Nephron (organoid): ENCODE measurements around the gene COL6A3.

Source experiments
- H3K27ac Mint-ChIP-seq, 3 experiments: 2 replicates each; pipeline ENCODE4 v1.8.0; 2020; ENCODE audit warnings: mixed read lengths in 3 of 3, mild to moderate bottlenecking in 2 of 3, moderate library complexity in 1 of 3
- H3K27me3 Mint-ChIP-seq: 2 replicates; pipeline ENCODE4 v1.8.0; 2021; ENCODE audit warnings: low read depth, mild to moderate bottlenecking, moderate library complexity, mixed read lengths
- H3K36me3 Mint-ChIP-seq: 2 replicates; pipeline ENCODE4 v1.8.0; 2020; ENCODE audit warnings: low read depth, mixed read lengths
- H3K4me1 Mint-ChIP-seq: 2 replicates; pipeline ENCODE4 v1.8.0; 2020; ENCODE audit warnings: mixed read lengths
- H3K4me3 Mint-ChIP-seq, 3 experiments: 2 replicates each; pipeline ENCODE4 v1.8.0; 2020; ENCODE audit warnings: mild to moderate bottlenecking in 3 of 3, mixed read lengths in 3 of 3, moderate library complexity in 2 of 3
- H3K9me3 Mint-ChIP-seq: 2 replicates; pipeline ENCODE4 v1.8.0; 2020; ENCODE audit warnings: mixed read lengths
- TF ChIP-seq, protein P1 (sequence below), 3 experiments: fragments of 200-600 bp; sonication (generic); IDR thresholded peaks; one replicate each; pipeline ENCODE4 v1.5.0; 2021; ENCODE audit warnings: antibody characterized with exemption in 3 of 3; ENCODE audit not compliant: unreplicated experiment in 3 of 3

Gene COL6A3

DNA sequence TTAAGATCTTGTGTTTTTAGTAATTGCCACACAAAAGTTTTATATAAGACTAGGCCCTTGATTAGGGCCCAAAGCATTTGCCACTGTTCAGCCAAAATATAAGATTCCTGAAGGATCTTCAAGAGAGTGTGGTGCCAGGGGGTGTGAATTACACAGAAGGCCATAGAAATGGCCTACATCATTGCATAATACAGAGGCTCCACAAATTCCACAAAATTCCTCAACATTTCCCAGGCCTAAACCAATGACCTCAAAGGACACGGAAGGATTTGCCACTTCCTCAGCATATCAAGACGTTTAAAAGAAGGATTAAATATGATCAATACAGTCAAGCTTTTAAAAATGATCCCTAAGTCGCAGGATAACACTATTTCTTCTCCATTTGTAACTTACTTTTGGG is 24.1 kb downstream of the COL6A3 start:
- TF ChIP-seq, protein P1, sequence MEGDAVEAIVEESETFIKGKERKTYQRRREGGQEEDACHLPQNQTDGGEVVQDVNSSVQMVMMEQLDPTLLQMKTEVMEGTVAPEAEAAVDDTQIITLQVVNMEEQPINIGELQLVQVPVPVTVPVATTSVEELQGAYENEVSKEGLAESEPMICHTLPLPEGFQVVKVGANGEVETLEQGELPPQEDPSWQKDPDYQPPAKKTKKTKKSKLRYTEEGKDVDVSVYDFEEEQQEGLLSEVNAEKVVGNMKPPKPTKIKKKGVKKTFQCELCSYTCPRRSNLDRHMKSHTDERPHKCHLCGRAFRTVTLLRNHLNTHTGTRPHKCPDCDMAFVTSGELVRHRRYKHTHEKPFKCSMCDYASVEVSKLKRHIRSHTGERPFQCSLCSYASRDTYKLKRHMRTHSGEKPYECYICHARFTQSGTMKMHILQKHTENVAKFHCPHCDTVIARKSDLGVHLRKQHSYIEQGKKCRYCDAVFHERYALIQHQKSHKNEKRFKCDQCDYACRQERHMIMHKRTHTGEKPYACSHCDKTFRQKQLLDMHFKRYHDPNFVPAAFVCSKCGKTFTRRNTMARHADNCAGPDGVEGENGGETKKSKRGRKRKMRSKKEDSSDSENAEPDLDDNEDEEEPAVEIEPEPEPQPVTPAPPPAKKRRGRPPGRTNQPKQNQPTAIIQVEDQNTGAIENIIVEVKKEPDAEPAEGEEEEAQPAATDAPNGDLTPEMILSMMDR (IDR thresholded peaks at IDR 0.05; ENCODE audit: unreplicated experiment in 3 of 3) = no peak
- peaks cover 11% of the 10 kb centered on the region for H3K4me1 Mint-ChIP-seq
- H3K27ac Mint-ChIP-seq = no peak overlapping the region
- no peak overlapping the region for H3K4me3 Mint-ChIP-seq
- peaks cover 2% of the 10 kb centered on the region for H3K9me3 Mint-ChIP-seq
- H3K36me3 Mint-ChIP-seq = peaks cover 66% of the 10 kb centered on the region
- H3K27me3 Mint-ChIP-seq = peaks cover 1% of the 10 kb centered on the region

DNA sequence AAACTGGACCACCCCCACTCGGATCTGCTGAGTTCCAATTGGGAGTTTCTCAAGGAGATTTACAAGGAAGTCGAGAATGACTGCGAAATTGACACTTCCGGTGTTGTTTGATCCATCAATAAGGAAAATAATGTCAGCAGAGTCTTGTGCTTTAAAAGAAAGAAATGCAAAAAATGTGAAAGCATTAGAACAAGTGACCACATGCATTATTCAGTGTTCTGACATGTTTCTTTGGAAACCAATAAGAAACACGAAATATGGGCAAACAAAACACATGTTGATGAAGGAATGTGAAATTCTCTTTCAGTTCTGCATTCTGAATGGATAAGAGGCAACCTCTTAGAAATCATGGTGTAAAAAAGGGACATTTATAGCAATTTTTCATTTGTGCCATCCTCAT is 25.9 kb downstream of the COL6A3 start:
- H3K27me3 Mint-ChIP-seq = no peaks in the 10 kb centered on the region
- no peak overlapping the region for H3K27ac Mint-ChIP-seq
- H3K9me3 Mint-ChIP-seq = peaks cover 2% of the 10 kb centered on the region
- H3K4me3 Mint-ChIP-seq = no peak overlapping the region
- H3K4me1 Mint-ChIP-seq = peaks cover 6% of the 10 kb centered on the region
- TF ChIP-seq, protein P1 (IDR thresholded peaks at IDR 0.05; ENCODE audit: unreplicated experiment in 3 of 3) = no peak
- peaks cover 61% of the 10 kb centered on the region for H3K36me3 Mint-ChIP-seq

DNA sequence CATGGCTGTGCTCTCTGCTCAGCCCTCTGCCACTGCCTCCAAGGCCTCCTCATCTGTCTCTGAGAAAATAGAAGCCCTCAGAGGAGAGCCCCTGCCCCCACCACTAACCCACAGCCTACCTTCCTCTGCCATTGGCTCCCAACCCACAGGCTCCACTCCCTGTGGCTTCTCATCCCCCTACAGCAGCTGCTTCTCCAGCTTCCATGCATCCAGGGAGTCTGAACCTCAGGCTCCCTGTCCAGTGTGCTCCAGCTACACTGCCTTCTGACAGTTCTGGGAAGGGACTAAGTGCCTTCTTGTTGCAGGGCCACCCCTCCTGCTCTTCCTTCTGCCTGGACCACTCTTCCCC is 29.3 kb downstream of the COL6A3 start:
- Mint-ChIP-seq H3K4me3 (no peak overlapping the region), H3K9me3 (peaks cover 2% of the 10 kb centered on the region), H3K36me3 (peaks cover 67% of the 10 kb centered on the region), H3K27ac (no peak overlapping the region), H3K27me3 (no peaks in the 10 kb centered on the region), H3K4me1 (no peaks in the 10 kb centered on the region)
- TF ChIP-seq, protein P1 (IDR thresholded peaks at IDR 0.05; ENCODE audit: unreplicated experiment in 3 of 3) = no peak

DNA sequence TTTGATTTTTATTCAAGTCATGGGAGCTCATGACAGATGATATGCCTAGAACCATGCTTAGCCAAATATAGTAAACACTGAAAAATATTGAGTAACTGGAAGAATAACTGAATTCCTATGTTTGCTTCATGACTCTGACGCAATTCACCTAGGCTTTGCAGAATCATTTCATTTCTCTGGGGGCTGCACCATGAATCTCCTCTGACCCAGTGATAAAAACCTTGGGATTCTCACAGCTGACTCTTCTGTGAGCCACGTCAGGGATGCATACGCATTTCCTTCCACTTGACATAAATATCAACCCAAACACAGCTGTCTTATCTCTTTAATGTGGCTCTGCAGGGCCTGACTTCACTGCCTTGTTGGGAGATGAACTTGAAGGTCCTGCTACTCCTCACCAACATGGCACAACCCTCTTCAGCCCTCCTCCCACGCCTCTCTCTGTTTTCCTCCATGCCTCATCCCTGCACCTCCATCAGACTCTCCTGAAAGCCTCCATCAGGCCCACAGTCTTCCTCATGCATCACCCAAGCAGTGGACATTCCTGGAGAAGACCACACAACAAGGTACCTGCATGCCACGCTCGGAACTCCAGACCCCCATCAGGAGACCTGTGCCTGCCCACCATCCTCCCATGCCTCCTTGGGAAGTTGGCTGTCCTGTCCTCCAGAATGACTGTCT is 29.8 kb downstream of the COL6A3 start:
- TF ChIP-seq, protein P1 (IDR thresholded peaks at IDR 0.05; ENCODE audit: unreplicated experiment in 3 of 3) = no peak
- Mint-ChIP-seq H3K36me3 (peaks cover 69% of the 10 kb centered on the region), H3K9me3 (peaks cover 2% of the 10 kb centered on the region), H3K27me3 (no peaks in the 10 kb centered on the region), H3K4me1 (no peaks in the 10 kb centered on the region), H3K4me3 (no peak overlapping the region), H3K27ac (no peak overlapping the region)

DNA sequence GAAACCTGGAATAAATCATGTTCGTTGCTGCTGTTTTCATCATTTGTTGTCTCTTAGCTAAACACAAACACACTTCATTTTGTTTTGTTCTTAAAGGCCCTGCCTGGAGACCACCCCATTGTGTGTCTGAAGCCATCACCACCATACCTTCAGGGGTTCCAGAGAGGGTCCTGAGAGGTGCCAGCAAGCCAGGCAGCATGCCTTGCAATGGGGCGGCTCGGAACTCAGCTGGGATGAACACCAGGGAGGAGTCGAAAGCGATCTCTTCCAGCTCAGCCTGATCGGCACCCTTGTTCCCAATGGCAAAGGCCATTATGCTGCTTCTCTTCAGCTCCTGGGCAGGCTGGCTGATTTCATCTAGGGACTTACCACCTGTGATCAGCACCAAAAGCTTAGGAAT is 33.2 kb downstream of the COL6A3 start:
- H3K4me1 Mint-ChIP-seq = no peaks in the 10 kb centered on the region
- H3K36me3 Mint-ChIP-seq = peaks cover 72% of the 10 kb centered on the region
- TF ChIP-seq, protein P1 (IDR thresholded peaks at IDR 0.05; ENCODE audit: unreplicated experiment in 3 of 3) = no peak
- no peaks in the 10 kb centered on the region for H3K27me3 Mint-ChIP-seq
- H3K9me3 Mint-ChIP-seq = no peaks in the 10 kb centered on the region
- no peak overlapping the region for H3K27ac Mint-ChIP-seq
- no peak overlapping the region for H3K4me3 Mint-ChIP-seq

DNA sequence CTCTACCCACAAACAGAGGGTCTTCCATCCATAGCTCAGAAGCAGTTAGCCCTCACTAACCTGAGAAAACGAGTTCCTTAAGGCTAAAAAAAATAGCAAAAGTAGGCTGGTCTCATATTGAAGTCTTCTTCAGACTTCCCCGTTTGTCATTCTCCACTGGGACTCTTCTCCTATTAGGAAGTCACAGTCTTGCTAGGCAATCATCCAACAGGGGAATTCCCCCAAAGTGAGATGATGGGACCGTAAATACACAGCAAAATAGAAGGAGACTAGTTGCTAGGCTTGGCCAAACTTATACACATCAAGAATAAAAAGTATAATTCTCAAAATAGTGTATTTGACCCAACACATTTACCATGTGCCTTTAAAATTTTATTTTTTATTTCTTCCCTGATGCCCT is 34.3 kb downstream of the COL6A3 start:
- Mint-ChIP-seq H3K4me1 (no peaks in the 10 kb centered on the region), H3K27ac (no peak overlapping the region), H3K9me3 (no peaks in the 10 kb centered on the region), H3K27me3 (no peaks in the 10 kb centered on the region), H3K36me3 (peaks cover 71% of the 10 kb centered on the region), H3K4me3 (no peak overlapping the region)
- TF ChIP-seq, protein P1 (IDR thresholded peaks at IDR 0.05; ENCODE audit: unreplicated experiment in 3 of 3) = no peak
